GM19238 (cell line): ENCODE data around the gene ERCC6L.

Experiments used
- DNase-seq: peaks from one replicate; pipeline ENCODE4 v3.0.0; 2011; ENCODE audit warnings: low spot score; ENCODE audit not compliant: insufficient read length

Gene ERCC6L

GRCh38 chrX:72238721-72239475 lies at the start of gene ERCC6L:
TSS of gene ERCC6L (minus strand) at chrX:72239027. CDS start at chrX:72238911, 116 bp downstream.
- DNase-seq: peak; percentile 84

- no peak for DNase-seq
These were observed 43.5 kb upstream of the ERCC6L start for GRCh38 chrX:72282302-72282701.

GRCh38 chrX:72280321-72280845 lies 41.6 kb upstream of the ERCC6L start:
- no peak for DNase-seq

- no peak for DNase-seq
These were observed 37.7 kb upstream of the ERCC6L start for GRCh38 chrX:72276478-72276953.

- no peak for DNase-seq
These were observed 35.7 kb upstream of the ERCC6L start for GRCh38 chrX:72274526-72274925.

GRCh38 chrX:72273718-72274117 lies 34.9 kb upstream of the ERCC6L start:
- DNase-seq: no peak

- DNase-seq: no peak
These were observed 34.0 kb upstream of the ERCC6L start for GRCh38 chrX:72272868-72273267.

GRCh38 chrX:72271812-72272211 lies 33.0 kb upstream of the ERCC6L start:
- no peak for DNase-seq

GRCh38 chrX:72271091-72271788 lies 32.4 kb upstream of the ERCC6L start:
- DNase-seq: no peak

- no peak for DNase-seq
These were observed 31.6 kb upstream of the ERCC6L start for GRCh38 chrX:72270316-72270866.

- DNase-seq: no peak
These were observed 30.9 kb upstream of the ERCC6L start for GRCh38 chrX:72269671-72270251.

- DNase-seq: no peak
These were observed 30.0 kb upstream of the ERCC6L start for GRCh38 chrX:72268597-72269365.

- no peak for DNase-seq
These were observed 26.4 kb upstream of the ERCC6L start for GRCh38 chrX:72265263-72265662.

- no peak for DNase-seq
These were observed 23.2 kb upstream of the ERCC6L start for GRCh38 chrX:72262077-72262476.

- no peak for DNase-seq
These were observed 21.6 kb upstream of the ERCC6L start for GRCh38 chrX:72260448-72260847.

- DNase-seq: no peak
These were observed 19.3 kb upstream of the ERCC6L start for GRCh38 chrX:72258174-72258573.

- no peak for DNase-seq
These were observed 17.0 kb upstream of the ERCC6L start for GRCh38 chrX:72255864-72256263.

GRCh38 chrX:72255445-72255844 lies 16.6 kb upstream of the ERCC6L start:
- no peak for DNase-seq

GRCh38 chrX:72254816-72255215 lies 16.0 kb upstream of the ERCC6L start:
- DNase-seq: no peak

- DNase-seq: no peak
These were observed 14.9 kb upstream of the ERCC6L start for GRCh38 chrX:72253686-72254085.
